NCI-H187 treated with DMSO at 0.1 percent for 48 hours (cell line): ENCODE data around the gene CDPF1.

Source experiments
- DNase-seq: peaks from one replicate; lab custom pipeline; 2025; lab: John Stamatoyannopoulos, UW

Gene CDPF1

DNA sequence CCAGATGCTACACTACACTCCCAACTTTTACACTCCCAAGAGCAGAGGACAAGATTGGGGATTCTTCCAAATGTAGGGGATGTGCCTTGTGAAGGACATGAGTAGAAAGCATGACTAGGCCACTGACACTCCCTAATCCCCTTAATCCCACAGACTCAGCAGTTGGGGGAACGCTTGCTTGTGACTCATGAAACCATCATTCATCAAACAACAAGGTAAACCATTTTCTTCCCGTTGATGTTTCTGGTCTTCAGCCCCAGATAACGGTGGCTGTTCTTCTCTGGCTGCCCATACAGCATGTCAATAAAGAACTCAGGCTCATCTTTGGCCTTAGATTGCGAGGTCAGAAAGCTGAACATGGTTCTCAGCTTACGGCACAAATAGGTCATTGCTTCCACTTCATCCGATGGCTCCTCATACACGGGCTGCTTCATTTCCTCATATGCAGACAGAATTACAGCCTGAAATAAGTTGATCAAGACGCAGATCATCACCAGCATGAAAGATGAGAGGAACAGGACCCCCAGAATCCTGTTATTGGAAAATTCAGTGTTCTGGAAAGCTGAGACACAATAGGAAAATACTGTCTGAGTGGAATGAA, 6.4 kb upstream of the CDPF1 start:
- DNase-seq = no peak

- DNase-seq = no peak
These were observed 1.8 kb upstream of the CDPF1 start for GRCh38 chr22:46251816-46252380.

GRCh38 chr22:46251266-46251665, 1.2 kb upstream of the CDPF1 start:
- no peak for DNase-seq

GRCh38 chr22:46250783-46251125, 661 bp upstream of the CDPF1 start:
- no peak for DNase-seq

DNA sequence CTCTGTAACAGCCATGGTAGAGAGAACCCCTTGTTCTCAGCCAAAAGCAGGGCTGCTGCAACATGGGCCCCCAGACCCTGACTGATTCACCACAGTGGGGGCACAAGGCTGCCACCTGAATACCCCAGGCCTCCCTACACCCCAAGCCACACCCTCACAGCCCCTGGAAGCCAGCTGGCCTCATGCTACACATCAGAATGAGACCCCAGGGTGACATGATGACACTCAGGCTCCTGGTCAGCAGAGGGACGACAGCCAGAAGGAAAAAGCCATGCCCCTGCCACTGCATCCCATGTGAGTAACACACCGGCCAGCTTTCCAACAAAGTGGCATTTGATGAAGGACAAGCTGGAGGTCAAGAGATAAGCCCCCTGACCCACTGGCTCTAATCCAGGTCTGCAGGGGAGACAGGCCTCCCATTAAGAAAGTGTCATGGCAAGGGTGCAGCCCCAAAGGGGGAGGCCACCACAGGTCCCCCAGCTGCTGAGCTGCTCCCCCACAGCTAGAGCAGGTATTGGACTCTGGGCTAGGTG, 2.6 kb downstream of the CDPF1 start:
- no peak for DNase-seq

- no peak for DNase-seq
These were observed 3.9 kb downstream of the CDPF1 start for GRCh38 chr22:46246178-46246577.

DNA sequence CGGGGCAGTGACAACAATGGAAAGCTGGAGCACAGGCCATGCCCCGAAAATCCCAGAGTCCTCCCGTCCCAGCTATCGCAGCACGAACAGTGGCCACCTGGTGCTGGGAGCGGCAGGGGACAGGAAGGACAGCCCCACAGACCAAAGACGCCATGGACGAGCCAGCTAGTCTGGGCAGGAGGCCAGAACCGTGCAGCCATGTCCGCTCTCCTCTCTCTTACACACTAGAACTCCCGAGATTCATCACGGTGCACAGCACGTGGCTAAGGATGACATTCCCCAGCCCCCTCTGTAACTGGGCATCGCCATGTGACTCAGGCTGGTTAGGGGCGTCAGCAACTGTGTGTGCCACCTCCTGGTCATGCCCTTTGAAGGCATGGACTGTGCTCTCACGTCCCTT, 4.6 kb downstream of the CDPF1 start:
- no peak for DNase-seq

GRCh38 chr22:46244771-46245170, 5.3 kb downstream of the CDPF1 start:
- no peak for DNase-seq

- no peak for DNase-seq
These were observed 8.0 kb downstream of the CDPF1 start for GRCh38 chr22:46242076-46242475.

DNA sequence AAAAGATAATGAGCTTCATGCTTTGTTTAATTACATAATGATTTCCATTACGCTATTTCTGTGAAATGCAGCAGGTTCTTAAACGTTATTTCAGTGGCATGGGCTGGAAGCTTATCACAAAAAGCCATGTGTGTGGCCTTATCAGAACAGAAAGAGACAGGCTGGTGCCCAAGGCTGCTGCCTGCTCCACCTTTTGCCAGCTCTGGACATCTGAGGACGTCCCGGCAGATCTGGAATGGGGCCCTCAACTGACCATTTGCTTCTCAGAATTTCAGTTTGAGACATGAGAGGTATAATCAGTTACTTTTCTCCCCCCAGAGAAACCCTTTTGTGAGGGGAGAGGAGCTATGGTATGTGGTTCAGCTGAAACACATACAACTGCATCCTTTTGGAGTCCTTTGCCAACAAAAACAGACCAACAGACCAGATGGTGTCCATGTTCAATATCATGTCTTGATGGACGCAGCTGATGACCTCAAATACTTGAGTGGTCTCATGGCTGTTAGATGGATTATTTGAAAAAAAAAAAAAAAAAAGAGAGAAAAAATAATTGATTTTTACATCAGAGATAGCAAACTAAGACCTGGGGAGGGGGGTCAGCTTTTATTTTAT, 8.6 kb downstream of the CDPF1 start:
- DNase-seq = no peak

DNA sequence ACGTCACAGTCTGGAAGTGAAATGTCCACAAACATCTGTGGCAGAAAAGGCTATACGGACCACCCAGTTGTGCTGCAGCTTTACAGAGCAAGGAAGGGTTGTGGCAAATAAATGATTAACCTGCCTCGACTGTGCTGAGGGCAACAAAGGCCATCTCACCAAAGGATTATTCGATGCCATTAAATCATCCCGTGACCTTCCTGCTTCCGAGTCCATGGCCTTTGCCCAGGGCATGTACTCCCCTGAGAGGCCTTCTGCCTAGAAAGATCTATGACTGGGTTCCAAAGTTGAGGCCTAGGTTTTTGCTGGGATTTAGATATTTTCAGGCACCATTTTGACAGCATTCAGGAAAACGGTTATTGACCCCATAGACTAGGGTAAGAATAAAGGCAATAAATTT, 9.2 kb downstream of the CDPF1 start:
- DNase-seq = no peak

DNA sequence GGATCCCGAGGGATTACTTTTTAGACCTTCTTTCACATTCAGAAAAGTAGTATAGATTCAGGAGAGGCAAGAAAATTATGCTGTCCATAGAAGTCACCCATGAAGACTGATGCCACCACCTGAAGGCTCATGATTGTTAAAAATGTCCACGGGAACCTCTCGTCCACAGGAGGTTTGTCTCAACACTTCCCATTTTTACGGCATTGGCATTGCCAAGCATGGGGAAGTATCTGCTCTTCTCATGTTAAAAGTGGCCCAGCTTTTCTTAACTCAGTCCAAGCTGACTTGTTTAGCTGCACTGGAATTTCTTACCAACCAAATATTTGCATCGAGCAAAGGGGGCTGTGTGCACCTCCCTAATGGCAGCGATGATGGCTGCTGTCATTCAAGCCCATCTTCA, 9.6 kb downstream of the CDPF1 start:
- no peak for DNase-seq

DNA sequence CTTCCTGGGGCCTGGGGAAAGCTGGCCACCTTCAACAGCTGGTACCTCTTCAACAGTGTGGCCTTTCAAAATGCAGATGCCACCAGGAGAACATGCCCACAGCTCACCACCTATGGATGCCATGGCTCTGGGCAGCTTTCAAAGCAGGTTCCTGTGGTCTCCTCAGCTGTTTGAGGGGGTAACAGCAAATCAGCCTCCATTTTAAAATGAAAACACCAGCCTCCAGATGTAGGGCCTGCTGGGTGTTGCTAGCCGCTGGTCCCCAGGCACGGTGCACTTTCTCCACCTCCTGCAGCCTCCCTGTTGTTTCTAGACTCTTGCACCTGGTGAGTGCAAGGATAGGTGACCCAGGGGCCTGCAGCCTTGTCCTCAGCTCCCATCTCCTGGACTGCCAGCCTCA, 10.0 kb downstream of the CDPF1 start:
- DNase-seq = no peak

DNA sequence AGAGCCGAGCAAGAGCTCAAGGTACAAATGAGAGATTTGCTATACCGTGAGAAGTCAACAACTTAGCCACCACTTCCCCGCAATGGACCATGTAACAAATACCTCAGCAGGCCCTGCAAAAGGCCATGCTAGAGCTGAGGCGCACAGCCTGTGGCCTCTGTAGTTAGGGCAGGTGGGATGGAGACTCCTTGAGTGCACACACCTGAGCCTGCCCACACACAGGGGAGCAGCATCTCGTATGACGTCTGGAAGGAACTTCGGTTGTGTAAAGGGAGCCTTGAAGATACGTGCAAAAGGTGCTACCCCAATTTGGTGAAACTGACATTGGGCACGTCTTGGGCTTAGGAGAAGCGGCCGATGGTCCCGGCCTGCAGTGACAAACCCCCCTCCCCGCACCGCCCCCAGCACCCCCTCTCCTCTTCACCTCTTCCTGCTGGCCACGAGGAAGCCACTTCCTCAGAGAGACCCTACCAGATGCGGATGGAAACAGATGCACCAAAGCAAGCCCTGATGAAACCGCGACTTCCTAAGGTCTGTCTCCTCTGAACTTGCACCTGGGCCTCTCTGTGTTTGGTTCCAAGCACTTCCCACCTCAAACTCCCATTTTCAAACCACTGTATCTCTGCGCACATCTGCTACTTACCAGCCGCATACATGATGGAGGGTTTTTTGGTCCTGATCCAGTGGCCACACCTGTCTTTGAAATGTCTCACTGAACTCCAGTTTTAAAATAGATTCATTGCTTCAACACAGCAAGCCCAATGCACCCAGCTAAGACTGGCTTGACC, 10.6 kb downstream of the CDPF1 start:
- DNase-seq = no peak

DNA sequence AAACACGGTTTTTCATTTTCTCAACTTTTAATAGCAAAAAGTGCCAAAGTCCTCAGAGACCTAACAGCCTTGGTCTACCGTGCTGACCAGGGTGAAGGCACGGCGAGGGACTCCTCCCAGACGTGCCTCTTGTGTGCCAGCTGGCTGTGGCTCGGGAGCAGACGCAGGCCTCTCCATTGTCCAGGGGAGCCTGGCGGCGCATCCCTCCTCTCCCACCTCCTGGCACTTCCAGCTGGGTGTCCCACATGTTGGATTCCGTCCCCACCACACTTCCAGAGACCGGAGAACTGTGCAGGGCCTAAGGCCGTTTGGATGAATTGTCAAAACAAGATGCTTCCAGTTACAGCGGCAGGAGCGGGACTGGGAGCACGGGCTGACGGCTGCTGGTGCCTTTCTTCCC, 11.6 kb downstream of the CDPF1 start:
- no peak for DNase-seq

GRCh38 chr22:46237453-46238124, 12.5 kb downstream of the CDPF1 start:
- DNase-seq = no peak

DNA sequence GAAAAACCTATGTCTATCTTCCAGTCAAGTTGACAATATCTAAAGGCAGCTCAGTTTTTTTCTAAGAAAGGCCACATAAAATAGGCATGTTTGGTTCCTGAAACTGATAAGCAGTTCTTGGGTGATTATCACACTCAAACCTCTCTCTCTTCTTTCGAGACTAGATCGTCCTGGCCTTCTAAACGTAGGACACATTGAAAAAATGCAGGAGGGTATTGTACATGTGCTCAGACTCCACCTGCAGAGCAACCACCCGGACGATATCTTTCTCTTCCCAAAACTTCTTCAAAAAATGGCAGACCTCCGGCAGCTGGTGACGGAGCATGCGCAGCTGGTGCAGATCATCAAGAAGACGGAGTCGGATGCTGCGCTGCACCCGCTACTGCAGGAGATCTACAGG, 15.1 kb downstream of the CDPF1 start:
- DNase-seq = no peak

DNA sequence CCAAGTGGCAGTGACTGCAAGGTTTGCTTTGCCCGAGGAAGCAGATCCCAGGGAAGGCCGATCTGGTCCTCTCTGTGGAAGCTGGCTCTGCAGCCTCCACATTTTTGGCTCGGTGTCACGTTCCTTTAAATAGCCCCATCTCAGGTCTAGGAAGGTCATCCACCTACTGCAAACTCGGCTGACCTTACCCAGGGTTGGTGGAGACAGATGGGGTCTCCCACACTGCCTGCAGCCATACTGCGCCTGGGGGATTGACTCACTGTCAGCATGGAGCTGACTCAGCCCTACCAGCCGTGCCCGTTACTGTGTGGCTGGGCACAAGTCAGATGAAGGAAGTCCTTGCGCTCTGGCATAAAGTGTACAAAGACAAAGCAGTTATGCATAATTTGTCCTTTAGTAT, 16.9 kb downstream of the CDPF1 start:
- no peak for DNase-seq

DNA sequence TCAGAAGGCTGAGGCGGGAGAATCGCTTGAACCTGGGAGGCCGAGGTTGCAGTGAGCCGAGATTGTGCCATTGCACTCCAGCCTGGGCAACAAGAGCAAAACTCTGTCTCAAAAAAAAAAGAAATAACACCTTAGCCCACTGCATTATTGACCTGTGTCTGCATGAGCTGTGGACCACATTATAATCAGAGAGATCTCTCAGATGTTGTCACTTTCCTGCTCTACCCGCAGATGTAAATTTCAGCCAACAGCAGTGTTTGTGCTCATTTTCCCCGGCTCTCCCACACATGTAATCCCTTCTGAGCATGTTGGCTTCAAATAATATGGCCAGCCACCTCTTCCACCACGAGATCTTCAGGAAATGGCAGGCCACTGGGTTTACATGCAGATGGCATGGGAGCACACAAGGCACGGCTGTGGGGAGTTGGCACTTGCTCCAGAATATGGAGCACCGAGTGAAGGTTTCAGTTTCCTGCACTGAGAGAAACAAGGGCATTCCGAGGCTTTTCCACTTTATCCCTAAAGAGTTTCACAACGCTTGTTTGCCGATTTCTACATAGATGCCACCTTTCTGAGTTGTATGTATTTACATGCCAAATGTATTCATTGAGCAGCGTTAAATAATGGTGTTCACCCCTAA, 19.7 kb downstream of the CDPF1 start:
- no peak for DNase-seq

DNA sequence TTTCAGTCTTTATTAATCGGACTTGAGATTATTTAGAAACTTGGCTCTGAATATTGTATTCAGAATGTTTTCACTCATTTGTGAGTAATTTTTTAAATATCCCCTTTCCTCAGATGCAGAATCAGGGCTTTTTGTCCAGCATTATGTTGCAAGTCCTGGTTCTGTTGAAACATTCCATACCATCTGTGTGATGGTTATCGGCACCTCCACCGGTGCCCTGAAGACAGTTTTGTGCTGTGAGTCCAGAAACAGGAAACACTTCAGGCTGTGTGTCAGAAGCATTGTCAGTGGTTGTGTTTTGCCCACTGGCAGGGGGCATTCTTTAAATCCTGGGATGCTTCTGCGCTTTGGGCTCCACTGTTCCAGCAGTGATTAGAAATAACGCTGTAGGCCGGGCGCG, 20.4 kb downstream of the CDPF1 start:
- DNase-seq = no peak

- DNase-seq = no peak
These were observed 23.5 kb downstream of the CDPF1 start for GRCh38 chr22:46226577-46226976.

DNA sequence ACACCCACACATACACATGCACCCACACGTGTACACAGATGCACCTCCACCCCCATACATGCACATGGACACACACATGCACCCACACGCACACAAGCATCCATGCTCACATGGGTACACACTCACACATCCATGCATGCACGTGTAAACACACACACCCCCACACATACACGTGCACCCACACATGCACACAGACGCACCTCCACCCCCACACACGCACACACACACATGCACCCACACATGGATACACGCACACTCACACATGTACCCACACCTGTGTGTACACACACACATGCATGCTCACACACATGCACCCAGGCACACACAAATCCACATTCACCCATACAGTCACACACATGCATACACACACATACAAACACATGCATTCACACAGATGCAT, 24.5 kb downstream of the CDPF1 start:
- DNase-seq = no peak
